Panc1 (cell line): Measurements from ENCODE around the gene KLK7.

Experiments
- CTCF ChIP-seq: fragments of 450-650 bp; IDR thresholded peaks from 2 replicates; pipeline ENCODE4 v1.5.1; 2017; ENCODE audit warnings: mild to moderate bottlenecking
- POLR2AphosphoS5 ChIP-seq: IDR thresholded peaks from 2 replicates; pipeline ENCODE4 v1.6.1; 2012; ENCODE audit warnings: mild to moderate bottlenecking, low read depth, low read length, moderate library complexity
- REST ChIP-seq, 2 experiments: IDR thresholded peaks; 2 replicates each; pipeline ENCODE4 v1.6.1; 2011 to 2012; ENCODE audit warnings: low read depth in 2 of 2, control low read depth in 1 of 2, low read length in 1 of 2, mild to moderate bottlenecking in 1 of 2, moderate library complexity in 1 of 2; ENCODE audit not compliant: insufficient read depth in 1 of 2
- SIN3A ChIP-seq: IDR thresholded peaks from 2 replicates; pipeline ENCODE4 v1.6.1; 2012; ENCODE audit warnings: low read depth, mild to moderate bottlenecking, low read length, moderate library complexity, borderline replicate concordance; ENCODE audit not compliant: insufficient read depth

- TF ChIP-seq CTCF (no peak), POLR2AphosphoS5 (no peak), REST (IDR thresholded peaks at IDR 0.05; ENCODE audit: insufficient read depth in 1 of 2, low read depth in 2 of 2, low read length in 1 of 2) (no peak), SIN3A (no peak)
Measured at GRCh38 chr19:50968716-50969412, 14.9 kb downstream of the KLK7 start.
